Mesenchymal stem cell (in vitro differentiated cells and primary cell): ENCODE results near the gene ABI3BP.

Experiments
- DNase-seq: peaks from one replicate; pipeline ENCODE4 v3.0.0-alpha.2; 2013
- H2AFZ ChIP-seq: one replicate; pipeline ENCODE4 v1.6.1; 2013; ENCODE audit warnings: low read depth, mild to moderate bottlenecking, control low read depth, inconsistent platforms, low read length, moderate library complexity
- H2AK5ac ChIP-seq: 2 replicates; pipeline ENCODE4 v1.6.1; 2013; ENCODE audit warnings: low read length, moderate library complexity, mild to moderate bottlenecking, inconsistent platforms; ENCODE audit not compliant: severe bottlenecking
- H2BK120ac ChIP-seq: one replicate; pipeline ENCODE4 v1.6.1; 2013; ENCODE audit warnings: low read depth, mild to moderate bottlenecking, inconsistent platforms, low read length, moderate library complexity
- H2BK12ac ChIP-seq, 2 experiments: one replicate each; pipeline ENCODE4 v1.6.1; 2013; ENCODE audit warnings: inconsistent platforms in 2 of 2, low read length in 2 of 2, mild to moderate bottlenecking in 2 of 2, moderate library complexity in 2 of 2, control low read depth in 1 of 2
- H2BK15ac ChIP-seq: one replicate; pipeline ENCODE4 v1.6.1; 2013; ENCODE audit warnings: mild to moderate bottlenecking, low read depth, inconsistent platforms; ENCODE audit not compliant: poor library complexity, severe bottlenecking
- H2BK5ac ChIP-seq: 2 replicates; pipeline ENCODE4 v1.6.1; 2013; ENCODE audit warnings: low read depth, mild to moderate bottlenecking, low read length, control low read depth, inconsistent platforms; ENCODE audit not compliant: poor library complexity, severe bottlenecking
- H3K14ac ChIP-seq, 2 experiments: one replicate each; pipeline ENCODE4 v1.6.1; 2013; ENCODE audit warnings: inconsistent platforms in 2 of 2, low read length in 2 of 2, control low read depth in 1 of 2, mild to moderate bottlenecking in 1 of 2, moderate library complexity in 1 of 2
- H3K18ac ChIP-seq, 2 experiments: one replicate each; pipeline ENCODE4 v1.6.1; 2013; ENCODE audit warnings: inconsistent platforms in 2 of 2, low read length in 2 of 2, control low read depth in 1 of 2, low read depth in 1 of 2, mild to moderate bottlenecking in 1 of 2
- H3K23ac ChIP-seq, 2 experiments: one replicate each; pipeline ENCODE4 v1.6.1; 2013; ENCODE audit warnings: inconsistent platforms in 2 of 2, low read length in 2 of 2, mild to moderate bottlenecking in 2 of 2, moderate library complexity in 2 of 2, control low read depth in 1 of 2
- H3K27ac ChIP-seq: 2 replicates; pipeline ENCODE4 v1.5.1; 2013; ENCODE audit warnings: mild to moderate bottlenecking, moderate library complexity, low read length, control low read depth, inconsistent platforms; ENCODE audit not compliant: poor library complexity, severe bottlenecking
- H3K27me3 ChIP-seq, 2 experiments: 2 replicates each; pipeline versions ENCODE4 v1.6.1 to v1.7.0; 2013; ENCODE audit warnings: low read length in 2 of 2, mild to moderate bottlenecking in 2 of 2, moderate library complexity in 2 of 2, control low read depth in 1 of 2, inconsistent platforms in 1 of 2; ENCODE audit not compliant: control insufficient read depth in 1 of 2, insufficient read depth in 1 of 2
- H3K36me3 ChIP-seq, 2 experiments: 2 replicates each; pipeline versions ENCODE4 v1.6.1 to v1.7.0; 2013; ENCODE audit warnings: low read length in 2 of 2, control low read depth in 1 of 2, inconsistent platforms in 1 of 2, low read depth in 1 of 2, mild to moderate bottlenecking in 1 of 2; ENCODE audit not compliant: insufficient read depth in 2 of 2, control insufficient read depth in 1 of 2
- H3K4ac ChIP-seq, 2 experiments: one replicate each; pipeline ENCODE4 v1.6.1; 2013; ENCODE audit warnings: inconsistent platforms in 2 of 2, low read length in 2 of 2, mild to moderate bottlenecking in 2 of 2, moderate library complexity in 2 of 2, control low read depth in 1 of 2, low read depth in 1 of 2
- H3K4me1 ChIP-seq: 2 replicates; pipeline ENCODE4 v1.6.1; 2013; ENCODE audit warnings: low read depth, low read length, control low read depth; ENCODE audit not compliant: control insufficient read depth, insufficient read depth
- H3K4me2 ChIP-seq: 2 replicates; pipeline ENCODE4 v1.6.1; 2013; ENCODE audit warnings: low read length, mild to moderate bottlenecking, inconsistent platforms; ENCODE audit not compliant: poor library complexity, severe bottlenecking
- H3K4me3 ChIP-seq, 2 experiments: 2 replicates each; pipeline versions ENCODE4 v1.5.1 to v1.7.0; 2013; ENCODE audit warnings: low read length in 2 of 2, mild to moderate bottlenecking in 2 of 2, control low read depth in 1 of 2, low read depth in 1 of 2; ENCODE audit not compliant: insufficient read depth in 1 of 2
- H3K79me1 ChIP-seq: replicated peaks from 2 replicates; pipeline ENCODE4 v1.6.1; 2013; ENCODE audit warnings: mild to moderate bottlenecking, control low read depth, low read length, inconsistent platforms; ENCODE audit not compliant: poor library complexity, severe bottlenecking
- H3K9ac ChIP-seq: 2 replicates; pipeline ENCODE4 v1.7.0; 2013; ENCODE audit warnings: mild to moderate bottlenecking, low read length, moderate library complexity
- H3K9me3 ChIP-seq: 2 replicates; pipeline ENCODE4 v1.7.0; 2013; ENCODE audit warnings: mild to moderate bottlenecking, low read length; ENCODE audit not compliant: control insufficient read depth
- H4K8ac ChIP-seq: one replicate; pipeline ENCODE4 v1.6.1; 2013; ENCODE audit warnings: inconsistent platforms, mild to moderate bottlenecking, low read length, moderate library complexity
- H4K91ac ChIP-seq: one replicate; pipeline ENCODE4 v1.6.1; 2013; ENCODE audit warnings: mild to moderate bottlenecking, low read length, inconsistent platforms
- WGBS: methylation state at CpG from one replicate; pipeline ENCODE4 v1.1.7; 2013; ENCODE audit warnings: mixed read lengths; 5-methylcytosine and 5-hydroxymethylcytosine counted together

ABI3BP gene

DNA sequence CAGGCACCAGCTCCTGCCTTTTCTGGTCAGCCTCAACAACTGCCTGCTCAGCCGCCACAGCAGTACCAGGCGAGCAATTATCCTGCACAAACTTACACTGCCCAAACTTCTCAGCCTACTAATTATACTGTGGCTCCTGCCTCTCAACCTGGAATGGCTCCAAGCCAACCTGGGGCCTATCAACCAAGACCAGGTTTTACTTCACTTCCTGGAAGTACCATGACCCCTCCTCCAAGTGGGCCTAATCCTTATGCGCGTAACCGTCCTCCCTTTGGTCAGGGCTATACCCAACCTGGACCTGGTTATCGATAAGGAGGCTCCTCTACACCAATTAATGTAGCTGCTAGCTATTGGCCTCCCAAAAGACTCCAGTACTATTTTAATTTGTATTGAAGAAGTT lies 245.0 kb downstream of the ABI3BP start:
- Histone ChIP-seq H2AFZ (no peak overlapping the region), H2BK12ac (no peak overlapping the region), H3K4me2 (no peak overlapping the region), H2BK120ac (no peak overlapping the region), H3K9me3 (no peaks in the 10 kb centered on the region), H4K8ac (no peak overlapping the region), H3K18ac (no peak overlapping the region), H2BK5ac (no peak overlapping the region), H3K79me1 (peaks cover 13% of the 10 kb centered on the region), H4K91ac (no peak overlapping the region), H3K27ac (no peak overlapping the region), H3K4me3 (no peak overlapping the region), H2AK5ac (no peak overlapping the region), H3K36me3 (peaks cover 9 to 99% of the 10 kb centered on the region in 2 experiments), H3K4ac (no peak overlapping the region), H3K14ac (no peak overlapping the region), H2BK15ac (no peak overlapping the region), H3K4me1 (peaks cover 3% of the 10 kb centered on the region), H3K23ac (no peak overlapping the region), H3K9ac (no peak overlapping the region), H3K27me3 (no peaks in the 10 kb centered on the region)
- no peak for DNase-seq
- 100% methylated on average over 5 of the region's 6 CpGs for WGBS

- H3K14ac ChIP-seq: no peak overlapping the region
- H2AFZ ChIP-seq: no peak overlapping the region
- DNase-seq: no peak
- no peak overlapping the region for H3K4me3 ChIP-seq
- H3K9me3 ChIP-seq: no peaks in the 10 kb centered on the region
- H3K18ac ChIP-seq: no peak overlapping the region
- no peak overlapping the region for H2BK120ac ChIP-seq
- H3K27ac ChIP-seq: no peak overlapping the region
- H4K8ac ChIP-seq: no peak overlapping the region
- H3K23ac ChIP-seq: no peak overlapping the region
- H2BK15ac ChIP-seq: no peak overlapping the region
- no peak overlapping the region for H2BK12ac ChIP-seq
- no peak overlapping the region for H4K91ac ChIP-seq
- peaks cover 11 to 99% of the 10 kb centered on the region in 2 experiments for H3K36me3 ChIP-seq
- peaks cover 3% of the 10 kb centered on the region for H3K4me1 ChIP-seq
- H2BK5ac ChIP-seq: no peak overlapping the region
- H3K4me2 ChIP-seq: no peak overlapping the region
- 97% methylated on average over 3 of the region's 3 CpGs for whole genome bisulfite sequencing
- no peak overlapping the region for H3K4ac ChIP-seq
- H3K79me1 ChIP-seq: peaks cover 14% of the 10 kb centered on the region
- H2AK5ac ChIP-seq: no peak overlapping the region
- no peaks in the 10 kb centered on the region for H3K27me3 ChIP-seq
- H3K9ac ChIP-seq: no peak overlapping the region
These were observed 247.1 kb downstream of the ABI3BP start for GRCh38 chr3:100746092-100746491.

GRCh38 chr3:100745617-100746016 lies 247.6 kb downstream of the ABI3BP start:
- Histone ChIP-seq H3K27me3 (no peaks in the 10 kb centered on the region), H3K4me2 (no peak overlapping the region), H4K91ac (no peak overlapping the region), H3K9me3 (no peaks in the 10 kb centered on the region), H2BK120ac (no peak overlapping the region), H3K4me1 (peaks cover 3% of the 10 kb centered on the region), H3K18ac (no peak overlapping the region), H3K27ac (no peak overlapping the region), H3K4me3 (no peak overlapping the region), H2AK5ac (no peak overlapping the region), H2AFZ (no peak overlapping the region), H3K4ac (no peak overlapping the region), H3K23ac (no peak overlapping the region), H2BK15ac (no peak overlapping the region), H2BK5ac (no peak overlapping the region), H3K9ac (no peak overlapping the region), H3K79me1 (peaks cover 14% of the 10 kb centered on the region), H4K8ac (no peak overlapping the region), H3K36me3 (peaks cover 11 to 99% of the 10 kb centered on the region in 2 experiments), H2BK12ac (no peak overlapping the region), H3K14ac (no peak overlapping the region)
- DNase-seq: no peak

- H3K9me3 ChIP-seq: no peaks in the 10 kb centered on the region
- no peak overlapping the region for H3K18ac ChIP-seq
- H3K9ac ChIP-seq: no peak overlapping the region
- H4K8ac ChIP-seq: peak overlapping the region; percentile 42
- H4K91ac ChIP-seq: no peak overlapping the region
- no peak overlapping the region for H2BK12ac ChIP-seq
- no peak overlapping the region for H3K4me2 ChIP-seq
- H3K27ac ChIP-seq: no peak overlapping the region
- DNase-seq: no peak
- peaks cover 13% of the 10 kb centered on the region for H3K79me1 ChIP-seq
- H3K4me1 ChIP-seq: peaks cover 3% of the 10 kb centered on the region
- H3K4me3 ChIP-seq: no peak overlapping the region
- H2AFZ ChIP-seq: no peak overlapping the region
- H2BK5ac ChIP-seq: no peak overlapping the region
- H3K14ac ChIP-seq: no peak overlapping the region
- H2BK15ac ChIP-seq: no peak overlapping the region
- WGBS: 100% methylated on average over 2 of the region's 2 CpGs
- no peak overlapping the region for H2BK120ac ChIP-seq
- H2AK5ac ChIP-seq: no peak overlapping the region
- H3K36me3 ChIP-seq: peaks cover 11 to 99% of the 10 kb centered on the region in 2 experiments
- H3K4ac ChIP-seq: no peak overlapping the region
- H3K23ac ChIP-seq: no peak overlapping the region
- H3K27me3 ChIP-seq: no peaks in the 10 kb centered on the region
These were observed 248.6 kb downstream of the ABI3BP start for GRCh38 chr3:100744671-100745070.
